GM23248 (cell line): ENCODE data around the gene DRP2. TPM values are rescaled to one million over a fixed set of nuclear protein-coding genes. Genes with fewer than 3 reads are reported as not detected.
A peak's percentile ranks its signal among the peaks of the same experiment; 100 is the strongest.
"Not testable (repeated sequence)": the region's sequence is repeated elsewhere in the genome, so short reads cannot be mapped to it uniquely, and the experiment has no call there.

ENCODE experiments used
- DNase-seq: peaks from one replicate; pipeline ENCODE4 v3.0.0-alpha.2; 2015
- H2AFZ ChIP-seq: fragments of 200-600 bp; sonication (generic); 2 replicates; pipeline ENCODE4 v1.6.1; 2016; ENCODE audit warnings: antibody characterized with exemption
- H3F3A ChIP-seq: fragments of 200-600 bp; sonication (generic); 2 replicates; pipeline ENCODE4 v1.6.1; 2016; ENCODE audit warnings: mild to moderate bottlenecking, antibody characterized with exemption, mixed run types; ENCODE audit not compliant: insufficient read depth
- H3K27ac ChIP-seq: fragments of 200-600 bp; sonication (generic); 2 replicates; pipeline ENCODE4 v1.5.1; 2016; ENCODE audit warnings: mild to moderate bottlenecking
- H3K27me3 ChIP-seq: fragments of 200-600 bp; sonication (generic); replicated peaks from 2 replicates; pipeline ENCODE4 v1.6.1; 2016; ENCODE audit warnings: mild to moderate bottlenecking; ENCODE audit not compliant: insufficient read depth
- H3K36me3 ChIP-seq: fragments of 200-600 bp; sonication (generic); 2 replicates; pipeline ENCODE4 v1.6.1; 2016; ENCODE audit warnings: low read depth, mild to moderate bottlenecking
- H3K4me1 ChIP-seq: fragments of 200-600 bp; sonication (generic); 2 replicates; pipeline ENCODE4 v1.6.1; 2016; ENCODE audit warnings: mild to moderate bottlenecking; ENCODE audit not compliant: insufficient read depth
- H3K4me2 ChIP-seq: fragments of 200-600 bp; sonication (generic); one replicate; pipeline ENCODE4 v1.6.1; 2016; ENCODE audit warnings: mild to moderate bottlenecking; ENCODE audit not compliant: unreplicated experiment
- H3K4me3 ChIP-seq: fragments of 200-600 bp; sonication (generic); 2 replicates; pipeline ENCODE4 v1.5.1; 2016; ENCODE audit warnings: mild to moderate bottlenecking
- H3K79me2 ChIP-seq: fragments of 200-600 bp; sonication (generic); 2 replicates; pipeline ENCODE4 v1.6.1; 2016; ENCODE audit warnings: mild to moderate bottlenecking; ENCODE audit not compliant: insufficient read depth
- H3K9ac ChIP-seq: fragments of 200-600 bp; sonication (generic); 2 replicates; pipeline ENCODE4 v1.6.1; 2016; ENCODE audit warnings: mild to moderate bottlenecking
- H3K9me2 ChIP-seq: fragments of 200-600 bp; sonication (generic); 2 replicates; pipeline ENCODE4 v1.6.1; 2016; ENCODE audit warnings: mixed run types, mild to moderate bottlenecking, moderate library complexity; ENCODE audit not compliant: insufficient read depth
- H3K9me3 ChIP-seq: fragments of 200-600 bp; sonication (generic); one replicate; pipeline ENCODE4 v1.6.1; 2017; ENCODE audit warnings: low read depth
- H4K20me1 ChIP-seq: fragments of 200-600 bp; sonication (generic); 2 replicates; pipeline ENCODE4 v1.6.0; 2016; ENCODE audit not compliant: insufficient read depth
- EZH2 ChIP-seq: fragments of 200-600 bp; sonication (generic); IDR thresholded peaks from 2 replicates; pipeline ENCODE4 v1.6.1; 2018; ENCODE audit warnings: antibody characterized with exemption, mild to moderate bottlenecking; ENCODE audit not compliant: insufficient read depth, poor library complexity, severe bottlenecking
- EZH2phosphoT487 ChIP-seq: fragments of 200-600 bp; sonication (generic); IDR thresholded peaks from 2 replicates; pipeline ENCODE4 v1.6.1; 2018; ENCODE audit warnings: antibody characterized with exemption, moderate library complexity, mild to moderate bottlenecking, low read depth; ENCODE audit not compliant: insufficient read depth
- WGBS, 2 experiments: methylation state at CpG; one replicate each; pipeline ENCODE4 v1.1.6; 2015 to 2017; ENCODE audit warnings: low lambda C conversion rate in 2 of 2, low coverage in 1 of 2; ENCODE audit errors: missing lambda C conversion rate in 2 of 2; 5-methylcytosine and 5-hydroxymethylcytosine counted together
- in situ Hi-C: fragments of 300-500 bp; cut with MboI; formaldehyde crosslinking; loops from 2 replicates; pipeline ENCODE4 v1.15.0; 2020
- polyA plus RNA-seq: library from polyadenylated mRNA; unstranded; fragments of >200 nt; fragmentation: Nextera tagmentation; extraction: Ambion mirVana; gene quantifications from 2 replicates; pipeline ENCODE4 v1.2.1, GENCODE V29; 2016
- total RNA-seq: library from RNA; depleted of rRNA; stranded (reverse); fragments of >200 nt; shearing (Covaris generic); gene quantifications from 2 replicates; pipeline ENCODE4 v1.2.3, GENCODE V29; 2014; rRNA removed

DRP2 gene
- total RNA-seq (0.22 TPM in 1 of 2 replicates, not detected in the other), polyA plus RNA-seq (0.18 and 0.21 TPM in 2 replicates)

- no peaks in the 10 kb centered on the region for H3K36me3 ChIP-seq
- peak within 1 kb of the TSS; percentile 55 for H3K9ac ChIP-seq
- H3K4me1 ChIP-seq, result peaks cover 12% of the 10 kb centered on the region
- peak within 1 kb of the TSS; percentile 7 for H3K4me2 ChIP-seq
- no peaks in the 10 kb centered on the region for H3K79me2 ChIP-seq
- TF ChIP-seq EZH2, result no peak
- TF ChIP-seq EZH2phosphoT487, result no peak
- H3F3A ChIP-seq, result no peaks in the 10 kb centered on the region
- H4K20me1 ChIP-seq, result no peaks in the 10 kb centered on the region
- peak; percentile 58 for DNase-seq
- 26 to 42% methylated on average over 3 to 5 of the region's 7 CpGs for WGBS, 2 experiments
- H3K9me2 ChIP-seq, result no peaks in the 10 kb centered on the region
- no peaks in the 10 kb centered on the region for H3K9me3 ChIP-seq
- peak within 1 kb of the TSS; percentile 88 for H2AFZ ChIP-seq
- H3K27me3 ChIP-seq, result no peaks in the 10 kb centered on the region
- in situ Hi-C loops, result no loop called here
- peak within 1 kb of the TSS; percentile 43 for H3K27ac ChIP-seq
- no peak within 1 kb of the TSS for H3K4me3 ChIP-seq
Observed at GRCh38 chrX:101219116-101219863, at the start of gene DRP2. Gene DRP2, plus strand, starts transcription at chrX:101219786. Its CDS starts 11,862 bp downstream, at chrX:101231648.

GRCh38 chrX:101171883-101172400, 47.6 kb upstream of the DRP2 start:
- in situ Hi-C loops, result no loop called here
- DNase-seq, result no peak
- Histone ChIP-seq H3K4me2 (no peak overlapping the region), H3K27ac (no peak overlapping the region), H2AFZ (no peak overlapping the region), H3K79me2 (no peaks in the 10 kb centered on the region), H3K4me1 (no peaks in the 10 kb centered on the region), H3K9me2 (no peaks in the 10 kb centered on the region), H3F3A (no peaks in the 10 kb centered on the region), H3K4me3 (no peak overlapping the region), H3K27me3 (no peaks in the 10 kb centered on the region), H4K20me1 (no peaks in the 10 kb centered on the region), H3K9ac (no peak overlapping the region), H3K36me3 (no peaks in the 10 kb centered on the region), H3K9me3 (no peaks in the 10 kb centered on the region)
- no peak for TF ChIP-seq EZH2phosphoT487
- no peak for TF ChIP-seq EZH2
- WGBS, 2 experiments, result 78 to 84% methylated on average over 4 of the region's 4 CpGs

GRCh38 chrX:101176439-101176838, 43.1 kb upstream of the DRP2 start:
- no peaks in the 10 kb centered on the region for H3K36me3 ChIP-seq
- no peak overlapping the region for H3K4me3 ChIP-seq
- no peak overlapping the region for H3K4me2 ChIP-seq
- TF ChIP-seq EZH2 (no peak), EZH2phosphoT487 (no peak)
- H3K27me3 ChIP-seq, result no peaks in the 10 kb centered on the region
- no peaks in the 10 kb centered on the region for H3K4me1 ChIP-seq
- no peak for DNase-seq
- H3K9me3 ChIP-seq, result no peaks in the 10 kb centered on the region
- H3F3A ChIP-seq, result no peaks in the 10 kb centered on the region
- H3K9me2 ChIP-seq, result no peaks in the 10 kb centered on the region
- H2AFZ ChIP-seq, result no peak overlapping the region
- H4K20me1 ChIP-seq, result no peaks in the 10 kb centered on the region
- H3K79me2 ChIP-seq, result no peaks in the 10 kb centered on the region
- in situ Hi-C loops, result no loop called here
- no peak overlapping the region for H3K27ac ChIP-seq
- H3K9ac ChIP-seq, result no peak overlapping the region
- WGBS, 2 experiments, result 88 to 89% methylated on average over 3 of the region's 3 CpGs

GRCh38 chrX:101184876-101185275, 34.7 kb upstream of the DRP2 start:
- H3K9me3 ChIP-seq, H3K79me2 ChIP-seq, H4K20me1 ChIP-seq, H3K27me3 ChIP-seq, H3K4me1 ChIP-seq, H3K27ac ChIP-seq, H3K9ac ChIP-seq, H3K4me3 ChIP-seq, H3K9me2 ChIP-seq, H3K36me3 ChIP-seq, H3F3A ChIP-seq, in situ Hi-C loops, DNase-seq, H3K4me2 ChIP-seq, H2AFZ ChIP-seq: not testable (repeated sequence)
- 5% methylated on average over 2 of the region's 2 CpGs for WGBS, 2 experiments

GRCh38 chrX:101187961-101188360, 31.6 kb upstream of the DRP2 start:
- DNase-seq, in situ Hi-C loops, H3K4me3 ChIP-seq, H3K9me3 ChIP-seq, H3K9ac ChIP-seq, H3K4me2 ChIP-seq, H3K27me3 ChIP-seq, H2AFZ ChIP-seq, H3K9me2 ChIP-seq, H3K79me2 ChIP-seq, H3K36me3 ChIP-seq, H4K20me1 ChIP-seq, H3F3A ChIP-seq, H3K4me1 ChIP-seq, H3K27ac ChIP-seq: not testable (repeated sequence)
- 37 to 45% methylated on average over 5 of the region's 5 CpGs for WGBS, 2 experiments
